ENCODE measurements around the gene APOM. TPM values are rescaled to one million over a fixed set of nuclear protein-coding genes. Genes with fewer than 3 reads are reported as not detected.

Gene APOM
- total RNA-seq, 1 donor: 3.0 TPM

DNA sequence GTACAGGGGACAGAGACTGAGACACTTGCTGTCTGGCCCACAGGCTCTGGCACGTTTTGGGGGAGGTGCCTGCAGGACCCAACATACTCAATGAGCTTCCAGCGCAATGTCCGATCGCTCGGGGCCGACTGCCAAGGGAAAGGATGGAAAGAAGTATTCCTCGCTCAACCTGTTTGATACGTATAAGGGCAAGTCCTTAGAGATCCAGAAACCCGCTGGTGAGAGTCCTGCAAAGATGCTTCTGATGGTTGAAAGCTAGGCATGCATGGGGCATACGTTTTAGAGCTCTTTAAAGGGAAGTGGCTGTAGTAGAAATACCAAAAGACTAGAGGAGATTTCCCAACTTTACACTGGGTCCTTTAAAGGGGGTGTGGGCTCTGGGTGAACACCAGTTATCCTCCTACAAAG, 33.0 kb upstream of the APOM start:
- Histone ChIP-seq H3K4me1 (ENCODE audit: insufficient read depth, low read length) (peaks cover 37% of the 10 kb centered on the region), H3K9me3 (ENCODE audit: low read depth, low read length) (no peaks in the 10 kb centered on the region), H3K4me3 (ENCODE audit: low read length) (no peak overlapping the region), H3K27me3 (ENCODE audit: insufficient read depth, low read length) (no peaks in the 10 kb centered on the region)

DNA sequence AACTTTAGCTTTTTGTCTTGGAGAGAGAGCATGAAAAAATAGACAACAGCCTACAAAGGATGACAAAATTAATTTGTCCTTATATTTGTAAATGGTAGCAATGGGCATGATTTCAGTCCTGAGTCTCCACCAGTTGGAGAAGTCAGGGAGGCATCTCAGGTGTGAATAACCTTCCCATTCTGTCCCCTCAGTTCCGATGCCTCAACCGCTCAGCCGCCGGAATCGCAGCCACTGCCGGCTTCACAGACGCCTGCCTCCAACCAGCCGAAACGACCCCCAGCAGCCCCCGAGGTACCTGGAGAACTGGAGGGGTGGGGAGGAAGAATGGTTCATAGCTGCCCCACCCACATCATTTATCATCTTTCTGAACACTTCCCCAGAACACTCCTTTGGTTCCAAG, 31.6 kb upstream of the APOM start:
- Histone ChIP-seq H3K4me3 (ENCODE audit: low read length) (no peak overlapping the region), H3K4me1 (ENCODE audit: insufficient read depth, low read length) (peaks cover 31% of the 10 kb centered on the region), H3K9me3 (ENCODE audit: low read depth, low read length) (no peaks in the 10 kb centered on the region), H3K27me3 (ENCODE audit: insufficient read depth, low read length) (no peaks in the 10 kb centered on the region)

DNA sequence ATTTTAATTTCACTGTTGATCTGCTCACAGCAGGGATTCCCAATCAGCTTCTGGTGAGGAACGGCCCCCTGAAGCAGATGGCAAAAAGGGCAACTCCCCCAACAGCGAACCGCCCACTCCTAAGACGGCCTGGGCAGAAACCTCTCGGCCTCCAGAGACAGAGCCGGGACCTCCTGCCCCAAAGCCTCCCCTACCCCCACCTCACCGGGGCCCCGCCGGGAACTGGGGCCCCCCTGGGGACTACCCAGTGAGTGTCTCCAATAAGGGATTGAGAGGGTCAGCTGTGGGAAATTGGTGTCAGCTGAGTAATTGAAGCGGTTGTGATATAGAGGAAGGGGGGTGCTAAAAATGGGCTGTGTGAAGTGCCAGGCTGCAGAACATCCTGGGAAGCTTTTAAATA, 28.7 kb upstream of the APOM start:
- H3K27me3 ChIP-seq (ENCODE audit: insufficient read depth, low read length): no peaks in the 10 kb centered on the region
- H3K9me3 ChIP-seq (ENCODE audit: low read depth, low read length): no peaks in the 10 kb centered on the region
- no peak overlapping the region for H3K4me3 ChIP-seq (ENCODE audit: low read length)
- peaks cover 15% of the 10 kb centered on the region for H3K4me1 ChIP-seq (ENCODE audit: insufficient read depth, low read length)

DNA sequence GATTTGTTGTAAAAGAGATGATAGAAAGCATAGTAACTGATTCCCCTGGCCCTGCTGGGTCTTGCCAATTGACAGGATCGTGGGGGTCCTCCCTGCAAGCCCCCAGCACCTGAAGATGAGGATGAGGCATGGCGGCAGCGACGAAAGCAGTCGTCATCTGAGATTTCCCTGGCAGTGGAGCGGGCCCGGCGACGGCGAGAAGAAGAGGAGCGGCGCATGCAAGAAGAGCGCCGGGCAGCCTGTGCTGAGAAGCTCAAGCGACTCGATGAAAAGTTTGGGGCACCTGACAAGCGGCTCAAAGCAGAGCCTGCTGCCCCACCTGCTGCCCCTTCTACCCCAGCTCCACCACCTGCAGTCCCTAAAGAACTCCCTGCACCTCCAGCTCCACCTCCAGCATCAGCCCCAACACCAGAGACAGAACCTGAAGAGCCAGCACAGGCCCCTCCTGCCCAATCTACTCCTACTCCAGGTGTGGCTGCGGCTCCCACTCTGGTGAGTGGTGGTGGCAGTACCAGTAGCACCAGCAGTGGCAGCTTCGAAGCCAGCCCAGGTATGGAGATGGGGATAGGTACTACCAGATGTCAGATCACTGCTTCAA, 27.9 kb upstream of the APOM start:
- no peaks in the 10 kb centered on the region for H3K27me3 ChIP-seq (ENCODE audit: insufficient read depth, low read length)
- no peaks in the 10 kb centered on the region for H3K9me3 ChIP-seq (ENCODE audit: low read depth, low read length)
- no peak overlapping the region for H3K4me3 ChIP-seq (ENCODE audit: low read length)
- peaks cover 7% of the 10 kb centered on the region for H3K4me1 ChIP-seq (ENCODE audit: insufficient read depth, low read length)

DNA sequence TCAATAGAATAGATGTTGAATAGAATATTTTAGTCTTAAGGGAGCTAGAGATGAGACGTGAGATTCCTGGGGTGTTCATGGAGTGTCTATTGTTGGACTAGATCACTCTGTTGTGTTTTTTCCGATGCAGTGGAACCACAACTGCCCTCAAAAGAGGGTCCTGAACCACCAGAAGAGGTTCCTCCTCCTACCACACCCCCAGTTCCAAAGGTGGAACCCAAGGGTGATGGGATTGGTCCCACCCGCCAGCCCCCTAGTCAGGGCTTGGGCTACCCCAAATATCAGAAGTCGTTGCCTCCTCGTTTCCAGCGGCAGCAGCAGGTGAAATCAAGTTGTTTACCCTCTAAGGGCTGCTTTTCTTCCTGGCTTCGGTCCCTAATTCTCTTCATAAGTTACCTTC, 26.7 kb upstream of the APOM start:
- H3K4me3 ChIP-seq (ENCODE audit: low read length): no peak overlapping the region
- no peaks in the 10 kb centered on the region for H3K27me3 ChIP-seq (ENCODE audit: insufficient read depth, low read length)
- H3K4me1 ChIP-seq (ENCODE audit: insufficient read depth, low read length): no peaks in the 10 kb centered on the region
- no peaks in the 10 kb centered on the region for H3K9me3 ChIP-seq (ENCODE audit: low read depth, low read length)

DNA sequence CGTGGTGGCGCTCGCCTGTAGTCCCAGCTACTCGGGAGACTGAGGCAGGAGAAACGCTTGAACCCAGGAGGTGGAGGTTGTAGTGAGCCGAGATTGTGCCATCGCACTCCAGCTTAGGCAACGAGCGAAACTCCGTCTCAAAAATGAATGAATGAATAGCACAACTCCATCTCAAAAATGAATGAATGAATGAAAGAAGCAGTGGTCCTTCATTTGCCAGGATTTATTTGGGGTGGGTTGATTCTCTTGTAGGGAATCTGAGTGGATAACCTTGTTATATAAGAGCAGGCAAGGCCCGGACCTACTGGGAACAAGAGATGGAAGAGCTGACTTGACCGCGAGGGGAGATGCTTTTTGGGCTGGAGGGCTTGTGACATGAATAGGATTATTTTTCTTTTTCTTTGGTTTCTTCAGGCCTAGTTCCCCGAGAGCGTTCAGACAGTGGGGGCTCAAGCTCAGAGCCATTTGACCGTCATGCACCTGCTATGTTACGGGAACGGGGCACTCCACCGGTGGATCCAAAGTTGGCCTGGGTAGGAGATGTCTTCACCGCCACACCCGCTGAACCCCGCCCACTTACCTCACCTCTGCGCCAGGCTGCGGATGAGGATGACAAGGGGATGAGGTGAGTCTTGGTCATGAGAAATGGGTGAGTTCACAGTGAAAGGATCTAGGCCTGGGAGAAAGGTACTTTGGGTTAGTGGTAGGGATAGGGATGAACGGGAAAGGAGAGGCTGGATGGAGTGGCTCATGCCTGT, 25.3 kb upstream of the APOM start:
- Histone ChIP-seq H3K4me1 (ENCODE audit: insufficient read depth, low read length) (no peaks in the 10 kb centered on the region), H3K4me3 (ENCODE audit: low read length) (no peak overlapping the region), H3K27me3 (ENCODE audit: insufficient read depth, low read length) (no peaks in the 10 kb centered on the region), H3K9me3 (ENCODE audit: low read depth, low read length) (no peaks in the 10 kb centered on the region)

DNA sequence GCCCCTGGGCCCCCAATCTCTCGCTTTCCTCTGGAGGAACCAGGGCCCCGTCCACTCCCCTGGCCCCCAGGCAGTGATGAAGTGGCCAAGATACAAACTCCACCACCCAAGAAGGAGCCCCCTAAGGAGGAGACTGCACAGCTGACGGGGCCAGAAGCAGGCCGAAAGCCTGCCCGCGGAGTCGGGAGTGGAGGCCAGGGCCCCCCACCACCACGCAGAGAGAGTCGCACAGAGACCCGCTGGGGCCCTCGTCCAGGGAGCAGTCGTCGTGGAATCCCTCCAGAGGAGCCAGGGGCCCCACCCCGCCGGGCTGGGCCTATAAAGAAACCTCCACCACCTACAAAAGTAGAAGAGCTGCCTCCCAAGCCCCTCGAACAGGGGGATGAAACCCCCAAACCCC, 24.5 kb upstream of the APOM start:
- H3K9me3 ChIP-seq (ENCODE audit: low read depth, low read length): no peaks in the 10 kb centered on the region
- no peaks in the 10 kb centered on the region for H3K4me1 ChIP-seq (ENCODE audit: insufficient read depth, low read length)
- H3K4me3 ChIP-seq (ENCODE audit: low read length): no peak overlapping the region
- no peaks in the 10 kb centered on the region for H3K27me3 ChIP-seq (ENCODE audit: insufficient read depth, low read length)

DNA sequence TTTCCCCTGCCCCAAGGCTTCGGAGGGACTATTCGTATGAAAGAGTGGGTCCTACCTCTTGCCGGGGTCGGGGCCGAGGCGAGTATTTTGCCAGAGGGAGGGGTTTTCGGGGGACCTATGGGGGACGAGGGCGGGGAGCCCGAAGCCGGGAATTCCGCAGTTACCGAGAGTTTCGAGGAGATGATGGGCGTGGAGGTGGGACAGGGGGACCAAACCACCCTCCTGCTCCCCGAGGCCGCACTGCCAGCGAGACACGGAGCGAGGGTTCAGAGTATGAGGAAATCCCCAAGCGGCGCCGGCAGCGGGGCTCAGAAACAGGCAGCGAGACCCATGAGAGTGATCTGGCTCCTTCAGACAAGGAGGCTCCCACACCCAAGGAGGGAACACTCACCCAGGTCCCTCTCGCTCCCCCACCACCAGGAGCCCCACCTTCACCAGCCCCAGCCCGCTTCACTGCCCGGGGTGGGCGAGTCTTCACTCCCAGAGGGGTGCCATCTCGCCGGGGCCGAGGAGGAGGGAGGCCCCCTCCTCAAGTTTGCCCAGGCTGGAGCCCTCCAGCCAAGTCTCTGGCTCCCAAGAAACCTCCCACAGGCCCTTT, 23.9 kb upstream of the APOM start:
- Histone ChIP-seq H3K4me1 (ENCODE audit: insufficient read depth, low read length) (no peaks in the 10 kb centered on the region), H3K9me3 (ENCODE audit: low read depth, low read length) (no peaks in the 10 kb centered on the region), H3K4me3 (ENCODE audit: low read length) (no peak overlapping the region), H3K27me3 (ENCODE audit: insufficient read depth, low read length) (no peaks in the 10 kb centered on the region)

DNA sequence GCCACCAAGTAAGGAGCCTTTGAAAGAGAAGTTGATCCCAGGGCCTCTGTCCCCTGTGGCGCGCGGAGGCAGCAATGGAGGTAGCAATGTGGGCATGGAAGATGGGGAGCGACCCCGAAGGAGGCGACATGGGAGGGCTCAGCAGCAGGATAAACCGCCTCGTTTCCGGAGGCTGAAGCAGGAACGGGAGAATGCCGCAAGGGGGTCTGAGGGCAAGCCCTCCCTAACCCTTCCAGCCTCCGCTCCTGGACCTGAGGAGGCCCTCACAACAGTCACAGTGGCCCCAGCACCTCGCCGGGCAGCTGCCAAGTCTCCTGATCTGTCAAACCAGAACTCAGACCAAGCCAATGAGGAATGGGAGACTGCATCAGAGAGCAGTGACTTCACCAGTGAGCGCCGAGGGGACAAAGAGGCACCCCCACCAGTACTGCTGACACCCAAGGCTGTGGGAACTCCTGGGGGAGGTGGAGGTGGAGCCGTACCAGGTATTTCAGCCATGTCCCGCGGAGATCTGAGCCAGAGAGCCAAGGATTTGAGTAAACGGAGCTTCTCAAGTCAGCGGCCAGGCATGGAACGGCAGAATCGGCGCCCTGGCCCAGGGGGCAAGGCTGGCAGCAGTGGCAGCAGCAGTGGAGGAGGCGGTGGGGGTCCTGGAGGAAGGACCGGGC, 23.3 kb upstream of the APOM start:
- no peaks in the 10 kb centered on the region for H3K27me3 ChIP-seq (ENCODE audit: insufficient read depth, low read length)
- no peaks in the 10 kb centered on the region for H3K9me3 ChIP-seq (ENCODE audit: low read depth, low read length)
- H3K4me3 ChIP-seq (ENCODE audit: low read length): no peak overlapping the region
- H3K4me1 ChIP-seq (ENCODE audit: insufficient read depth, low read length): no peaks in the 10 kb centered on the region

DNA sequence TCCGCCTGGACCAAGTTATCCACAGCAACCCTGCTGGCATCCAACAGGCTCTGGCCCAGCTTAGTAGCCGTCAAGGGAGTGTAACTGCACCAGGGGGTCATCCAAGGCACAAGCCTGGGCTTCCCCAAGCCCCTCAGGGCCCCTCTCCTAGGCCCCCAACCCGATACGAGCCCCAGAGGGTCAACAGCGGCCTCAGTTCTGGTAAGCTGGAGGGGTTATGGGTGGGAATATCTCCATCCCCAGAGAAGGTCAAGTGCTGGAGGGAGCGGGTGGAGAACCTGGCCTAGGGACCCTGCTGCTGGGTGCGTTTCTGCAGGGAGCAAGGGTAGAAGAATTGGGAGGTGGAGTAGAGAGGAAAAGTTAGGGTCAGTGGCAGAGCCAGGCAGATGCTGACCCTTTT, 22.2 kb upstream of the APOM start:
- no peaks in the 10 kb centered on the region for H3K9me3 ChIP-seq (ENCODE audit: low read depth, low read length)
- H3K4me3 ChIP-seq (ENCODE audit: low read length): no peak overlapping the region
- no peaks in the 10 kb centered on the region for H3K4me1 ChIP-seq (ENCODE audit: insufficient read depth, low read length)
- no peaks in the 10 kb centered on the region for H3K27me3 ChIP-seq (ENCODE audit: insufficient read depth, low read length)

DNA sequence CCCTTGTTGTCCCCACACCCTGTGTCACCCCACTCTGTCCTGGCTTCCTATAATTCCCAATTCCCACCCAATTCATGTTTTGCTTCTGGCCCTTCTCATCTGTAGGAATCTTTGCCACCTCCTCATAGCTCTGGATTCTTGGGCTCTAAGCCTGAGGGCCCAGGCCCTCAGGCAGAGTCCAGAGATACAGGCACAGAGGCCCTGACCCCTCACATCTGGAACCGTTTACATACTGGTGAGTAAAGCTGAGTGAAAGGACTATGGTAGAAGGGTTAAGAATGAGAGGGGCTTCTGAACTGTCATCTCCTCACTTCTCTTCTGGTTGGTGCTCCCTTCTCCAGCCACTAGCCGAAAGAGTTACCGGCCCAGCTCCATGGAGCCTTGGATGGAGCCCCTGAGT, 21.6 kb upstream of the APOM start:
- Histone ChIP-seq H3K4me3 (ENCODE audit: low read length) (no peak overlapping the region), H3K9me3 (ENCODE audit: low read depth, low read length) (no peaks in the 10 kb centered on the region), H3K4me1 (ENCODE audit: insufficient read depth, low read length) (no peaks in the 10 kb centered on the region), H3K27me3 (ENCODE audit: insufficient read depth, low read length) (no peaks in the 10 kb centered on the region)

DNA sequence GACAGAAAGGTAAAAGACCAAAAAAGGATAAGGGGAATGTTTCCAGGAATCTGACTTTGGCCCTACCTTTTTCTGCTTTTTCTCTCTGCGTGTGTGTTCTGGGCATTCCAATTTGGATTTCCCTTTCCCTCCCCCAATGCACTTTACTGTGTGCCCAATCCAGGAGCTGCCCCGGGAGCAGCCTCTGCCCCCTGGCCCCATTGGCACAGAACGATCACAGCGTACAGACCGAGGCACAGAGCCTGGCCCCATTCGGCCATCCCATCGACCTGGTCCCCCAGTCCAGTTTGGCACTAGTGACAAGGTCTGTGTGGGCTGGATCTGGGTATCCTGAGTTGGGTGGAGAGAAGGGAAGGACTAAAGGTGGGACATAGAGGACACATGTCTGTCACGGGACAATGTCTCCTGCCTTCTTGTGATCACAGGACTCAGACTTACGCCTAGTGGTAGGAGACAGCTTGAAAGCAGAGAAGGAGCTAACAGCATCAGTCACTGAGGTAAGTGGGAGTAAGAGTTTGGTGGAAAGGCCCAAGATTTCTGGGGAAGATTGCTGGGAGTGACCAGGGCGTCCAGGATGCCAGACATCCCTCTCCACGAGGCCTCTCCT, 20.6 kb upstream of the APOM start:
- Histone ChIP-seq H3K27me3 (ENCODE audit: insufficient read depth, low read length) (no peaks in the 10 kb centered on the region), H3K4me3 (ENCODE audit: low read length) (no peak overlapping the region), H3K4me1 (ENCODE audit: insufficient read depth, low read length) (no peaks in the 10 kb centered on the region), H3K9me3 (ENCODE audit: low read depth, low read length) (no peaks in the 10 kb centered on the region)

DNA sequence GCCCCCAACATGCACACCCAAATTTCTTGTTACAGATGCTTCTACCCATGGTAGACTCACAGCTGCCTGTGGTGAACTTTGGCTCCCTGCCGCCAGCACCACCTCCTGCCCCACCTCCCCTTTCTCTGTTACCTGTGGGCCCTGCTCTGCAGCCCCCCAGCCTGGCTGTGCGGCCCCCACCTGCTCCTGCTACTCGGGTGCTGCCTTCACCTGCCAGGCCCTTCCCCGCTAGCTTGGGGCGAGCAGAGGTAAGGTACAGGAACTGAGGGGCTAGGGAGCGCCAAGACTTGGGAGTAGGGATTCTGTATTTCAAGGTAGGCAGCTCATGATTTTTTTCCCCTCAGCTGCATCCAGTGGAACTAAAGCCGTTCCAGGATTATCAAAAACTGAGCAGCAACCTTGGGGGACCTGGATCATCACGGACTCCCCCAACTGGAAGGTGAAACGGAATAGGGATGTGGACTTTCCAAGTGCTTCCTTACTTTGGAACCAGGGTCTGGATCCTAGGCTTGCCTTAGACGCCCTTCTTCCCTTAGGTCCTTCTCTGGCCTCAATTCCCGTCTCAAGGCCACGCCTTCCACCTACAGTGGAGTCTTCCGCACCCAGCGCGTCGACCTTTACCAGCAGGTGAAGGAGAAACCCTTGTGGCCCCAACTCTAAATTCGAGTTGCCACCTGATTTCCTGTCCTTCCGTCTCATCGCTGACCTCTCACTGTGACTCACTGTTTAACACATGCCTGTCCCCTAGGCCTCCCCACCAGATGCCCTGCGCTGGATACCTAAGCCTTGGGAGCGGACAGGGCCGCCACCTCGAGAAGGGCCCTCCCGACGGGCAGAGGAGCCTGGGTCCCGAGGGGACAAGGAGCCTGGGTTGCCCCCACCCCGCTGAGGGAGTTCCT, 18.7 kb upstream of the APOM start:
- Histone ChIP-seq H3K4me3 (ENCODE audit: low read length) (no peak overlapping the region), H3K27me3 (ENCODE audit: insufficient read depth, low read length) (no peaks in the 10 kb centered on the region), H3K4me1 (ENCODE audit: insufficient read depth, low read length) (no peaks in the 10 kb centered on the region), H3K9me3 (ENCODE audit: low read depth, low read length) (no peaks in the 10 kb centered on the region)

DNA sequence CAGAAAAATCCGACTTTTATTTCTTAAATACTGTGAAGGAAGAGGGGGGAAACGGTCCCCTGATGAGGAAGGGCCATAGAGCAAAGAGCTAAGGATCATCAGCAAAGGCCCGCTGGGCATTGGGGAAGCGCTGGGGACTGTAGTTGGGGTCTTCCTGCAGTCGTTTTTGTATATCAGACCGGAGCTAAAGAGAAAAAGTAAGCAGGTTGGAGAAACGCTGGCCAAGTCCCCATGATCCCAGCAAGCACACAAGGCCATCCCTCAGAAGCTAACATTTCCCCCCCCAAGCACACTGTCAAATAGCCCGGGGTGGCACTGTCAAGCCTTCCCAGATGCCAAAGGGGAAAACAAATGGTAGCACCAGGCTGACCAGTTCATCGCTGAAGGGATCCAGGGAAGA, 16.7 kb upstream of the APOM start:
- Histone ChIP-seq H3K9me3 (ENCODE audit: low read depth, low read length) (no peaks in the 10 kb centered on the region), H3K4me1 (ENCODE audit: insufficient read depth, low read length) (no peaks in the 10 kb centered on the region), H3K27me3 (ENCODE audit: insufficient read depth, low read length) (no peaks in the 10 kb centered on the region)

More for the DNA sequence above, 16.7 kb upstream of the APOM start:
- no peak overlapping the region for H3K4me3 ChIP-seq (ENCODE audit: low read length)
